ENCODE data around the gene SSR4. TPM values are rescaled to one million over a fixed set of nuclear protein-coding genes. Genes with fewer than 3 reads are reported as not detected.

The SSR4 gene
- total and polyA plus RNA-seq, 2 experiments from 2014 or later, result 124 to 374 TPM

- Histone ChIP-seq H3K27ac (no peak overlapping the region), H3K36me3 (no peaks in the 10 kb centered on the region), H3K4me3 (no peak overlapping the region), H3K9me3 (ENCODE audit: low read depth) (no peaks in the 10 kb centered on the region), H3K27me3 (no peaks in the 10 kb centered on the region), H3K4me1 (ENCODE audit: low read depth) (no peaks in the 10 kb centered on the region)
- TF ChIP-seq, protein P1, sequence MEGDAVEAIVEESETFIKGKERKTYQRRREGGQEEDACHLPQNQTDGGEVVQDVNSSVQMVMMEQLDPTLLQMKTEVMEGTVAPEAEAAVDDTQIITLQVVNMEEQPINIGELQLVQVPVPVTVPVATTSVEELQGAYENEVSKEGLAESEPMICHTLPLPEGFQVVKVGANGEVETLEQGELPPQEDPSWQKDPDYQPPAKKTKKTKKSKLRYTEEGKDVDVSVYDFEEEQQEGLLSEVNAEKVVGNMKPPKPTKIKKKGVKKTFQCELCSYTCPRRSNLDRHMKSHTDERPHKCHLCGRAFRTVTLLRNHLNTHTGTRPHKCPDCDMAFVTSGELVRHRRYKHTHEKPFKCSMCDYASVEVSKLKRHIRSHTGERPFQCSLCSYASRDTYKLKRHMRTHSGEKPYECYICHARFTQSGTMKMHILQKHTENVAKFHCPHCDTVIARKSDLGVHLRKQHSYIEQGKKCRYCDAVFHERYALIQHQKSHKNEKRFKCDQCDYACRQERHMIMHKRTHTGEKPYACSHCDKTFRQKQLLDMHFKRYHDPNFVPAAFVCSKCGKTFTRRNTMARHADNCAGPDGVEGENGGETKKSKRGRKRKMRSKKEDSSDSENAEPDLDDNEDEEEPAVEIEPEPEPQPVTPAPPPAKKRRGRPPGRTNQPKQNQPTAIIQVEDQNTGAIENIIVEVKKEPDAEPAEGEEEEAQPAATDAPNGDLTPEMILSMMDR (IDR thresholded peaks at IDR 0.05; ENCODE audit: low read depth, low read length), result no peak
- DNase-seq (ENCODE audit: low read depth in 1 of 2, low spot score in 1 of 2), result no peak
These were observed 16.3 kb upstream of the SSR4 start for GRCh38 chrX:153778181-153778580.

- TF ChIP-seq, protein P1 (IDR thresholded peaks at IDR 0.05; ENCODE audit: low read depth, low read length), result no peak
- Histone ChIP-seq H3K9me3 (ENCODE audit: low read depth) (no peaks in the 10 kb centered on the region), H3K27ac (no peak overlapping the region), H3K4me3 (no peak overlapping the region), H3K4me1 (ENCODE audit: low read depth) (no peaks in the 10 kb centered on the region), H3K36me3 (no peaks in the 10 kb centered on the region), H3K27me3 (no peaks in the 10 kb centered on the region)
- no peak for DNase-seq (ENCODE audit: low read depth in 1 of 2, low spot score in 1 of 2)
These were observed 15.8 kb upstream of the SSR4 start for GRCh38 chrX:153778684-153779101.

DNA sequence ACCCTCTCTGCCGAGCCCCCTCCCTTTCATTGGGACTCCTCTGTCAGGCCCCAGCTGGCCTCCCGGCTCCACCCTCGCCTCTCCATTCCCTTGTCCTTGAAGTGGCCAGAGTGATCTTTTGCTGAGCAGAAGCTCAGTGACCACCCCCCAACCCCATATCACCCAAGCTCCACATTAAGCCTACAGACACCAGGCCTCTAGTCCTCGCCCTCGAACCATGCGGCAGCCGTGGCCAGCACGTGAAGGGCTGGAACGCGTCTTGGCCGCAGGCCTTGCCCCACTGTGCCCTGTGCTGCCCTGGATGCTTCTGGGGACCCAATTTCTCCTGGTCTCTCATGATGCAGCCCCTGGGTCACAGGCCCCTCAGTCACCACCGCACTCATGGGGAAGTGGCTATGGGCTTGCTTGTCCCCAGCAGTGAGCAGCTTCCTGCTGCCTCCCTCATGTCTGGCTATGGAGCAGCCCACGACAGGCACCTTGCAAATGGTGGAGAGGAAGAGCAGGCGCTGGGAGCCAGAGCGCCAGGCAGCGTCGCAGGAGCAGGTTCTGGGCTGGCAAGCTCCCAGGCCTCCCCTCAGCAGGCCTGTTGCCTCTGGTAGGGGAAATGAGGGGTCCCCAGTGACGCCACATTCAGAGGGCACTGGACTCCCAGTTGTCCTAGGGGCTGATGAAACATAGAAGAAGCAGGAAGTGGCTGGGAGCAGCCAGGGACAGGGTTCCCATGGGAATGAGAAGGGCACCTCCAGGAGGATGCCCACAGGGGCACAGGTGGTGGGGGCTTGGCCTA, 14.4 kb upstream of the SSR4 start:
- Histone ChIP-seq H3K36me3 (no peaks in the 10 kb centered on the region), H3K4me1 (ENCODE audit: low read depth) (no peaks in the 10 kb centered on the region), H3K9me3 (ENCODE audit: low read depth) (no peaks in the 10 kb centered on the region), H3K4me3 (no peak overlapping the region), H3K27me3 (no peaks in the 10 kb centered on the region), H3K27ac (no peak overlapping the region)
- no peak for DNase-seq (ENCODE audit: low read depth in 1 of 2, low spot score in 1 of 2)
- TF ChIP-seq, protein P1 (IDR thresholded peaks at IDR 0.05; ENCODE audit: low read depth, low read length), result no peak

DNA sequence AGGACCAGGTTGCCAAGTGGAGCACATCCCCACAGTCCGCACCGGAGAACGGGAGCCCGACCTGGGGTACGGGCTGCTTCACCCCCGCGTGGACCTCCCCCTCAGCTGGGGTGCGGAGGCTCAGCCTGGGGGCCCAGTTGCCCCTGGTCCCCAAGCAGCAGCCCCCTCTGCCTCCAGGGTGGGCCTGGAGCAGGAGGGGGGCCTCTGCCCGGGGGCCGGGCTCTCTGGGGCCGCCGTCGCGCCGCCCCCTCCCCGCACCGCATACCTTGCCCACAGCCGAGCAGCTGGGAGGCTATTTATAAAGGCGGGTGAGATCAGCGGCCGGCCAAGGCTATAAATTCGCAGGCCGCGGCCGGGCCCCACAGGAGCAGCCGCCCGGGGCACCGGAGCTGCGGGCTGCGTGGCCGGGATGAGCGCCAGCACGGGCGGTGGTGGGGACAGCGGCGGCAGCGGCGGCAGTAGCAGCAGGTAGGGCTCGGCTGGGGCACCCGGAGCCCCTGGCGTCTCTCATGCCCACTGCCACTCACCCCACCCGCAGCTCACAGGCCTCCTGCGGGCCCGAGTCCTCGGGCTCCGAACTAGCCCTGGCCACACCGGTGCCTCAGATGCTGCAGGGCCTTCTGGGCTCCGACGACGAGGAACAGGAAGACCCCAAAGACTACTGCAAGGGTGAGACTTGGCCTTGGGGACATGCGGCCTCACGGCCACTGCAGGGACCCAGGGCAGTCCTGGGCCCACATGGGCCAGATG, 13.6 kb upstream of the SSR4 start, which contains the start of gene SRPK3:
SRPK3 (plus strand) TSS at position 364 of the 750 bp plus-strand sequence; CDS start at position 410, 46 bp downstream.
- Histone ChIP-seq H3K27ac (no peak within 1 kb of the TSS), H3K9me3 (ENCODE audit: low read depth) (no peaks in the 10 kb centered on the region), H3K4me3 (no peak within 1 kb of the TSS), H3K27me3 (no peaks in the 10 kb centered on the region), H3K36me3 (no peaks in the 10 kb centered on the region), H3K4me1 (ENCODE audit: low read depth) (no peaks in the 10 kb centered on the region)
- TF ChIP-seq, protein P1 (IDR thresholded peaks at IDR 0.05; ENCODE audit: low read depth, low read length), result no peak
- peak in 1 of 2 donors; percentile 11 for DNase-seq (ENCODE audit: low read depth in 1 of 2, low spot score in 1 of 2)

- H3K27ac ChIP-seq, result no peak overlapping the region
- H3K4me3 ChIP-seq, result no peak overlapping the region
- no peaks in the 10 kb centered on the region for H3K36me3 ChIP-seq
- no peaks in the 10 kb centered on the region for H3K9me3 ChIP-seq (ENCODE audit: low read depth)
- TF ChIP-seq, protein P1 (IDR thresholded peaks at IDR 0.05; ENCODE audit: low read depth, low read length), result no peak
- no peaks in the 10 kb centered on the region for H3K4me1 ChIP-seq (ENCODE audit: low read depth)
- no peak for DNase-seq (ENCODE audit: low read depth in 1 of 2, low spot score in 1 of 2)
- H3K27me3 ChIP-seq, result no peaks in the 10 kb centered on the region
These were observed 12.9 kb upstream of the SSR4 start for GRCh38 chrX:153781428-153782047.

All from cardiac muscle cell (in vitro differentiated cells and primary cell).